ENCODE measurements around the gene PTEN.

Gene PTEN

GRCh38 chr10:87978166-87978565, 114.7 kb downstream of the PTEN start:
- no peak for DNase-seq (ENCODE audit: low read depth)

- no peak for DNase-seq (ENCODE audit: low read depth)
These were observed 116.4 kb downstream of the PTEN start for GRCh38 chr10:87979847-87980246.

GRCh38 chr10:87983716-87984115, 120.3 kb downstream of the PTEN start:
- DNase-seq (ENCODE audit: low read depth) = no peak

- DNase-seq (ENCODE audit: low read depth) = no peak
These were observed 123.8 kb downstream of the PTEN start for GRCh38 chr10:87987206-87987605.

- no peak for DNase-seq (ENCODE audit: low read depth)
These were observed 128.5 kb downstream of the PTEN start for GRCh38 chr10:87991946-87992345.

GRCh38 chr10:88004451-88004850, 141.0 kb downstream of the PTEN start:
- DNase-seq (ENCODE audit: low read depth) = no peak

- DNase-seq (ENCODE audit: low read depth) = no peak
These were observed 142.8 kb downstream of the PTEN start for GRCh38 chr10:88006261-88006660.

- no peak for DNase-seq (ENCODE audit: low read depth)
These were observed 145.5 kb downstream of the PTEN start for GRCh38 chr10:88008866-88009470.

- DNase-seq (ENCODE audit: low read depth) = no peak
These were observed 149.2 kb downstream of the PTEN start for GRCh38 chr10:88012641-88013040.

GRCh38 chr10:88017781-88018180, 154.4 kb downstream of the PTEN start:
- DNase-seq (ENCODE audit: low read depth) = no peak

- DNase-seq (ENCODE audit: low read depth) = no peak
These were observed 156.3 kb downstream of the PTEN start for GRCh38 chr10:88019753-88020152.
